ENCODE results near the gene BCAT1.

DNA sequence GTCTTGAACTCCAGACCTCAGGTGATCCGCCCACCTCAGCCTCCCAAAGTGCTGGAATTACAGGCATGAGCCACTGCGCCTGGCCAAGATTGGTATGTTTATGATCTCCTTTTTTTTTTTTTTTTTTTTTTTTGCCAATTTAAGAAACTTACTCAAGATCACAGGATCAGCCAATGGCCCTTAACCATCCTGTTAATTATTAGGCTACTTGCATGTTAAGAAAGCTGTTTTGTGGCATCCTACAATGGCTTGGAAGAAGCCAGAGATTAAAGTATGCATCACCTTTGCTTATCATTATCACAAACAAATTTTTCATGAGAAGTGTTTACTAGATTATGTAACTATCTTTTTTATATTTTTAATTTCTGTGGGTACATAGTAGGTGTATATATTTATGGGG is 140.2 kb downstream of the BCAT1 start:
- TF ChIP-seq, protein P1, sequence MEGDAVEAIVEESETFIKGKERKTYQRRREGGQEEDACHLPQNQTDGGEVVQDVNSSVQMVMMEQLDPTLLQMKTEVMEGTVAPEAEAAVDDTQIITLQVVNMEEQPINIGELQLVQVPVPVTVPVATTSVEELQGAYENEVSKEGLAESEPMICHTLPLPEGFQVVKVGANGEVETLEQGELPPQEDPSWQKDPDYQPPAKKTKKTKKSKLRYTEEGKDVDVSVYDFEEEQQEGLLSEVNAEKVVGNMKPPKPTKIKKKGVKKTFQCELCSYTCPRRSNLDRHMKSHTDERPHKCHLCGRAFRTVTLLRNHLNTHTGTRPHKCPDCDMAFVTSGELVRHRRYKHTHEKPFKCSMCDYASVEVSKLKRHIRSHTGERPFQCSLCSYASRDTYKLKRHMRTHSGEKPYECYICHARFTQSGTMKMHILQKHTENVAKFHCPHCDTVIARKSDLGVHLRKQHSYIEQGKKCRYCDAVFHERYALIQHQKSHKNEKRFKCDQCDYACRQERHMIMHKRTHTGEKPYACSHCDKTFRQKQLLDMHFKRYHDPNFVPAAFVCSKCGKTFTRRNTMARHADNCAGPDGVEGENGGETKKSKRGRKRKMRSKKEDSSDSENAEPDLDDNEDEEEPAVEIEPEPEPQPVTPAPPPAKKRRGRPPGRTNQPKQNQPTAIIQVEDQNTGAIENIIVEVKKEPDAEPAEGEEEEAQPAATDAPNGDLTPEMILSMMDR (conservative IDR thresholded peaks at IDR 0.05 in 1 of 2, IDR thresholded peaks at IDR 0.05 in 1 of 2; ENCODE audit: extremely low read depth in 1 of 2, insufficient read depth in 1 of 2, low read depth in 1 of 2, low read length in 2 of 2), result no peak
- TF ChIP-seq EZH2 (IDR thresholded peaks at IDR 0.05; ENCODE audit: borderline replicate concordance, low read length), result no peak
